Gastroesophageal sphincter (tissue), 4 donors: ENCODE measurements around the gene CDCA7. TPM values are rescaled to one million over a fixed set of nuclear protein-coding genes. Genes with fewer than 3 reads are reported as not detected.

Experiments
- ATAC-seq: fragments of 150-250 bp; one replicate; pipeline ENCODE4 v1.9.1; 2016; ENCODE audit warnings: mild to moderate bottlenecking, moderate library complexity
- H3K27ac ChIP-seq, 4 donors: fragments of 200-600 bp; sonication (generic) in 3 of 4; 1 replicate in 3 of 4; 2 replicates in 1 of 4; pipeline ENCODE4 v1.5.1; 2016 to 2019
- H3K27me3 ChIP-seq: fragments of 200-600 bp; sonication (generic); one replicate; pipeline ENCODE4 v1.5.1; 2019
- H3K36me3 ChIP-seq, 2 donors: fragments of 200-600 bp; sonication (generic); one replicate each; pipeline ENCODE4 v1.5.1; 2019; ENCODE audit warnings: control low read depth in 1 of 2
- H3K4me1 ChIP-seq, 3 donors: fragments of 200-600 bp; sonication (generic); 1 replicate in 2 of 3; 2 replicates in 1 of 3; pipeline ENCODE4 v1.5.1; 2016 to 2019; ENCODE audit warnings: control low read depth in 2 of 3
- H3K4me3 ChIP-seq, 2 donors: fragments of 200-600 bp; sonication (generic); one replicate each; pipeline ENCODE4 v1.5.1; 2019; ENCODE audit warnings: mild to moderate bottlenecking in 1 of 2, moderate library complexity in 1 of 2
- H3K9me3 ChIP-seq, 3 donors: fragments of 200-600 bp; sonication (generic); one replicate each; pipeline ENCODE4 v1.5.1; 2017 to 2019; ENCODE audit warnings: control low read depth in 2 of 3
- CTCF ChIP-seq, 4 experiments: fragments of 200-600 bp in 2 of 4; fragments of 450-650 bp in 2 of 4; sonication (generic) in 1 of 4; IDR thresholded peaks; one replicate each; pipeline ENCODE4 v1.5.1; 2017 to 2019; ENCODE audit warnings: antibody characterized with exemption in 4 of 4, mild to moderate bottlenecking in 2 of 4, moderate library complexity in 2 of 4
- EP300 ChIP-seq: sonication (generic); formaldehyde crosslinking; IDR thresholded peaks from one replicate; pipeline ENCODE4 v1.6.1; 2017; ENCODE audit warnings: antibody characterized with exemption, mild to moderate bottlenecking
- POLR2A ChIP-seq, 2 donors: fragments of 450-650 bp; IDR thresholded peaks; one replicate each; pipeline ENCODE4 v1.6.1; 2017; ENCODE audit warnings: antibody characterized with exemption in 2 of 2, mild to moderate bottlenecking in 2 of 2, moderate library complexity in 1 of 2
- POLR2AphosphoS5 ChIP-seq: sonication (generic); formaldehyde crosslinking; IDR thresholded peaks from one replicate; pipeline ENCODE4 v1.6.1; 2017; ENCODE audit warnings: antibody characterized with exemption
- WGBS, 2 donors: methylation state at CpG; one replicate each; pipeline ENCODE4 v1.1.5; 2018; ENCODE audit warnings: low coverage in 1 of 2; 5-methylcytosine and 5-hydroxymethylcytosine counted together
- total RNA-seq, 4 donors: library from RNA; depleted of rRNA; stranded (reverse); fragments of >200 nt; gene quantifications; one replicate each; pipeline ENCODE4 v1.1.0, GENCODE V29; 2016

The CDCA7 gene
- total RNA-seq, 4 donors from 2014 or later: 1.5 to 5.2 (median 4.0) TPM

GRCh38 chr2:173401716-173402326 lies 47.1 kb downstream of the CDCA7 start:
- Histone ChIP-seq H3K4me1 (peaks cover 0 to 21% (median 0%) of the 10 kb centered on the region in 3 donors), H3K27me3 (peaks cover 93% of the 10 kb centered on the region), H3K27ac (no peak overlapping the region), H3K36me3 (no peaks in the 10 kb centered on the region), H3K4me3 (peak overlapping the region in 1 of 2 donors; percentile 22), H3K9me3 (no peaks in the 10 kb centered on the region)
- peak; percentile 30 for ATAC-seq
- 3 to 8% methylated on average over 6 to 7 of the region's 7 CpGs for WGBS, 2 donors
- TF ChIP-seq POLR2AphosphoS5: no peak
- TF ChIP-seq CTCF (IDR thresholded peaks at IDR 0.05): no peak
- TF ChIP-seq POLR2A (IDR thresholded peaks at IDR 0.05): no peak
- no peak for TF ChIP-seq EP300

GRCh38 chr2:173402405-173402974 lies 47.8 kb downstream of the CDCA7 start:
- WGBS, 2 donors: 0 to 9% methylated on average over 9 to 10 of the region's 21 CpGs
- Histone ChIP-seq H3K27ac (no peak overlapping the region), H3K4me3 (peak overlapping the region in 1 of 2 donors; percentile 22)

GRCh38 chr2:173404841-173405750 lies 50.4 kb downstream of the CDCA7 start:
- H3K27me3 ChIP-seq: peaks cover 69% of the 10 kb centered on the region
- no peak for ATAC-seq
- H3K4me1 ChIP-seq: peaks cover 0 to 21% (median 0%) of the 10 kb centered on the region in 3 donors
- no peaks in the 10 kb centered on the region for H3K36me3 ChIP-seq
- H3K9me3 ChIP-seq: no peaks in the 10 kb centered on the region
- WGBS, 2 donors: 64 to 70% methylated on average over 5 to 6 of the region's 8 CpGs
- TF ChIP-seq POLR2AphosphoS5 (no peak), POLR2A (IDR thresholded peaks at IDR 0.05) (no peak), CTCF (IDR thresholded peaks at IDR 0.05) (no peak), EP300 (no peak)
- no peak overlapping the region for H3K27ac ChIP-seq
- no peak overlapping the region for H3K4me3 ChIP-seq

More at GRCh38 chr2:173402405-173402974, 47.8 kb downstream of the CDCA7 start:
- Histone ChIP-seq H3K9me3 (no peaks in the 10 kb centered on the region), H3K27me3 (peaks cover 91% of the 10 kb centered on the region), H3K36me3 (no peaks in the 10 kb centered on the region), H3K4me1 (peaks cover 0 to 21% (median 0%) of the 10 kb centered on the region in 3 donors)
- peak; percentile 70 to 89 (median 84) for TF ChIP-seq CTCF (IDR thresholded peaks at IDR 0.05)
- no peak for TF ChIP-seq EP300
- ATAC-seq: peak; percentile 93

GRCh38 chr2:173407176-173407575 lies 52.5 kb downstream of the CDCA7 start:
- Histone ChIP-seq H3K27ac (no peak overlapping the region), H3K36me3 (no peaks in the 10 kb centered on the region), H3K9me3 (no peaks in the 10 kb centered on the region), H3K4me3 (no peak overlapping the region), H3K4me1 (peaks cover 0 to 8% (median 0%) of the 10 kb centered on the region in 3 donors), H3K27me3 (peaks cover 48% of the 10 kb centered on the region)
- ATAC-seq: no peak
- TF ChIP-seq POLR2A (IDR thresholded peaks at IDR 0.05) (no peak), CTCF (IDR thresholded peaks at IDR 0.05) (no peak), POLR2AphosphoS5 (no peak), EP300 (no peak)
- 89 to 92% methylated on average over 5 of the region's 5 CpGs for WGBS, 2 donors
